Left lung (tissue), 10 donors: Measurements from ENCODE around the gene RRP36. TPM values are rescaled to one million over a fixed set of nuclear protein-coding genes. Genes with fewer than 3 reads are reported as not detected.

Experiments used
- ATAC-seq: fragments of 200-7000 bp; cut with Tn5 transposase; one replicate; pipeline ENCODE4 v1.9.1; 2020; ENCODE audit warnings: moderate library complexity
- DNase-seq, 4 donors: peaks; one replicate each; pipeline ENCODE4 v3.0.0-alpha.2; 2013 to 2020
- H3K27ac ChIP-seq, 2 donors: fragments of 200-600 bp; sonication (generic) in 1 of 2; one replicate each; pipeline versions ENCODE4 v1.5.0 to v1.8.0; 2020 to 2021
- H3K27me3 ChIP-seq, 2 donors: fragments of 200-600 bp; sonication (generic) in 1 of 2; one replicate each; pipeline versions ENCODE4 v1.5.0 to v1.8.0; 2020 to 2021
- H3K36me3 ChIP-seq, 2 donors: fragments of 200-600 bp; sonication (generic) in 1 of 2; one replicate each; pipeline versions ENCODE4 v1.5.0 to v1.8.0; 2020 to 2021
- H3K4me1 ChIP-seq, 2 donors: fragments of 200-600 bp; one replicate each; pipeline ENCODE4 v1.8.0; 2021
- H3K4me3 ChIP-seq, 2 donors: fragments of 200-600 bp; sonication (generic) in 1 of 2; one replicate each; pipeline versions ENCODE4 v1.5.0 to v1.8.0; 2020 to 2021; ENCODE audit warnings: mild to moderate bottlenecking in 1 of 2
- H3K9me3 ChIP-seq, 2 donors: fragments of 200-600 bp; sonication (generic) in 1 of 2; one replicate each; pipeline versions ENCODE4 v1.5.0 to v1.8.0; 2020 to 2021
- CTCF ChIP-seq, 2 donors: fragments of 200-600 bp; sonication (generic) in 1 of 2; IDR thresholded peaks; one replicate each; pipeline versions ENCODE4 v1.5.0 to v1.8.0; 2021; ENCODE audit warnings: antibody characterized with exemption in 2 of 2
- intact Hi-C, 2 donors: fragments of 100-400 bp; cut with DNase I; formaldehyde crosslinking; loops; one replicate each; pipeline versions ENCODE4 v1.11.2 to v1.14.2; 2022
- polyA plus RNA-seq, 6 donors: library from polyadenylated mRNA; unstranded; fragments of 120-200 nt; gene quantifications; one replicate each; pipeline ENCODE4 v1.2.1, GENCODE V29; 2013; ENCODE audit not compliant: insufficient read length in 6 of 6
- total RNA-seq, 2 donors: library from RNA; stranded (reverse); fragmentation: NEBNext Ultra II Directional; extraction: Animal tissue kit (Norgen Biotek cat#: 25700); gene quantifications; one replicate each; pipeline ENCODE4 v1.2.1, GENCODE V29; 2021
- donor health status: DM: no; HTN: yes; CAD: no.
- donor health status: DM: no; HTN: no; CAD: no.

RRP36 gene
- total and polyA plus RNA-seq, 8 donors, result 43.3 to 55.2 (median 50.2) TPM

- Histone ChIP-seq H3K27me3 (no peaks in the 10 kb centered on the region), H3K4me1 (no peaks in the 10 kb centered on the region), H3K9me3 (no peaks in the 10 kb centered on the region), H3K4me3 (no peak overlapping the region), H3K36me3 (peaks cover 0 to 100% of the 10 kb centered on the region in 2 donors), H3K27ac (no peak overlapping the region)
- no peak for TF ChIP-seq CTCF (IDR thresholded peaks at IDR 0.05)
- DNase-seq (no peak), ATAC-seq (no peak)
- intact Hi-C loops, result no loop called here
These were observed 14.2 kb downstream of the RRP36 start for GRCh38 chr6:43035495-43036194.

GRCh38 chr6:43036712-43037111, 15.3 kb downstream of the RRP36 start:
- DNase-seq (no peak), ATAC-seq (no peak)
- no peak for TF ChIP-seq CTCF (IDR thresholded peaks at IDR 0.05)
- no peaks in the 10 kb centered on the region for H3K27me3 ChIP-seq
- H3K4me3 ChIP-seq, result no peak overlapping the region
- intact Hi-C loops, result no loop called here
- H3K36me3 ChIP-seq, result peaks cover 0 to 97% of the 10 kb centered on the region in 2 donors
- H3K4me1 ChIP-seq, result no peaks in the 10 kb centered on the region
- H3K9me3 ChIP-seq, result no peaks in the 10 kb centered on the region
- no peak overlapping the region for H3K27ac ChIP-seq

- Histone ChIP-seq H3K4me1 (no peaks in the 10 kb centered on the region), H3K27me3 (no peaks in the 10 kb centered on the region), H3K36me3 (peaks cover 0 to 95% of the 10 kb centered on the region in 2 donors), H3K4me3 (no peak overlapping the region), H3K27ac (no peak overlapping the region), H3K9me3 (no peaks in the 10 kb centered on the region)
- intact Hi-C loops, result no loop called here
- no peak for ATAC-seq
- TF ChIP-seq CTCF (IDR thresholded peaks at IDR 0.05), result no peak
- no peak for DNase-seq
These were observed 15.8 kb downstream of the RRP36 start for GRCh38 chr6:43037197-43037596.

- H3K4me3 ChIP-seq, result no peak overlapping the region
- intact Hi-C loops, result no loop called here
- no peak for TF ChIP-seq CTCF (IDR thresholded peaks at IDR 0.05)
- H3K36me3 ChIP-seq, result peaks cover 0 to 95% of the 10 kb centered on the region in 2 donors
- no peak overlapping the region for H3K27ac ChIP-seq
- no peaks in the 10 kb centered on the region for H3K27me3 ChIP-seq
- H3K4me1 ChIP-seq, result no peaks in the 10 kb centered on the region
- ATAC-seq (no peak), DNase-seq (no peak)
- no peaks in the 10 kb centered on the region for H3K9me3 ChIP-seq
These were observed 16.3 kb downstream of the RRP36 start for GRCh38 chr6:43037706-43038105.

- no peak for TF ChIP-seq CTCF (IDR thresholded peaks at IDR 0.05)
- Histone ChIP-seq H3K36me3 (peaks cover 0 to 95% of the 10 kb centered on the region in 2 donors), H3K27me3 (no peaks in the 10 kb centered on the region), H3K4me3 (no peak overlapping the region), H3K4me1 (no peaks in the 10 kb centered on the region), H3K9me3 (no peaks in the 10 kb centered on the region), H3K27ac (no peak overlapping the region)
- no peak for DNase-seq
- ATAC-seq, result no peak
- intact Hi-C loops, result no loop called here
These were observed 17.3 kb downstream of the RRP36 start for GRCh38 chr6:43038727-43039126.
